Measurements from ENCODE around the gene VEGFB.

DNA sequence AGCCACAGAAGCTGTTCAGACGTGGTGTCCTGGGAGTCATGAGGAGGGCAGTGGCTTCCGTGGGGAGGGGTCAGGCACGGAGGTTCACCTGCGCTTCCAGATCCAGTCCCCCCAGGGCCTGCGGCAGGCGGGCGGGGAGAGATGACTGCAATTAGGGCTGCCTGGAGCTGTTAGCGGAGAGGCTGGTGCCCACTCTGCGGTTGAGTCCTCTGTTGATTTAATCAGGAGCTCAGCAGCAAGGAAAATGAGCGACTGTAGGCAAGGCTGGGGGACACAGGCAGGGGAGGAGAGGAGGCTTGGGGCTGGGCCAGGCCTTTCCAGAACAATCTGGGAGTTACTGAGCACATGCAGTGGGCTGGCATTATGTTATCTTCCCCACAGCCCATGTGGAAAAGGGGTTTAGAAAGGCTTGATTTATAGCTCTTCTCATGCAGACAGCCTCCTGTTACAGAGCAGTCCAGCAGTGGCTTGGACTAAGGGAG, 30.0 kb downstream of the VEGFB start:
- no peak for TF ChIP-seq POLR2A (IDR thresholded peaks at IDR 0.05; ENCODE audit: low read depth, low read length)
- TF ChIP-seq EZH2 (IDR thresholded peaks at IDR 0.05; ENCODE audit: borderline replicate concordance, low read depth, low read length, severe bottlenecking) = no peak
- TF ChIP-seq POLR2AphosphoS5 (IDR thresholded peaks at IDR 0.05; ENCODE audit: insufficient read depth, low read depth, low read length) = no peak
- TF ChIP-seq CTCF (IDR thresholded peaks at IDR 0.05; ENCODE audit: extremely low read depth in 1 of 2, insufficient read depth in 1 of 2, low read depth in 1 of 2, low read length in 2 of 2) = no peak
- TF ChIP-seq FOS (IDR thresholded peaks at IDR 0.05; ENCODE audit: borderline replicate concordance, insufficient read depth, low read length) = no peak
